Uterus (tissue), 2 donors: ENCODE data around the gene ADCY3.

Experiments
- CTCF ChIP-seq, 4 experiments: fragments of 200-600 bp in 2 of 4; fragments of 450-650 bp in 2 of 4; sonication (generic) in 2 of 4; IDR thresholded peaks; one replicate each; pipeline ENCODE4 v1.5.1; 2016 to 2019; ENCODE audit warnings: antibody characterized with exemption in 4 of 4, mild to moderate bottlenecking in 2 of 4, moderate library complexity in 1 of 4
- POLR2A ChIP-seq, 2 donors: fragments of 450-650 bp; IDR thresholded peaks; one replicate each; pipeline ENCODE4 v1.6.1; 2016; ENCODE audit warnings: antibody characterized with exemption in 2 of 2, mild to moderate bottlenecking in 1 of 2, moderate library complexity in 1 of 2

GRCh38 chr2:24839729-24840128 is 80.3 kb downstream of the ADCY3 start:
- TF ChIP-seq CTCF (IDR thresholded peaks at IDR 0.05) (no peak), POLR2A (IDR thresholded peaks at IDR 0.05) (no peak)
